Activated T-cell treated with anti-CD3 and anti-CD28 coated beads, Interleukin-2, amount 50 U/mL, for 1 hour (primary cell): Measurements from ENCODE around the gene MX2.
"Not testable (repeated sequence)": the region's sequence is repeated elsewhere in the genome, so short reads cannot be mapped to it uniquely, and the experiment has no call there.

Source experiments
- DNase-seq: peaks from one replicate; pipeline ENCODE4 v3.0.0-alpha.2; 2020

MX2 gene

DNA sequence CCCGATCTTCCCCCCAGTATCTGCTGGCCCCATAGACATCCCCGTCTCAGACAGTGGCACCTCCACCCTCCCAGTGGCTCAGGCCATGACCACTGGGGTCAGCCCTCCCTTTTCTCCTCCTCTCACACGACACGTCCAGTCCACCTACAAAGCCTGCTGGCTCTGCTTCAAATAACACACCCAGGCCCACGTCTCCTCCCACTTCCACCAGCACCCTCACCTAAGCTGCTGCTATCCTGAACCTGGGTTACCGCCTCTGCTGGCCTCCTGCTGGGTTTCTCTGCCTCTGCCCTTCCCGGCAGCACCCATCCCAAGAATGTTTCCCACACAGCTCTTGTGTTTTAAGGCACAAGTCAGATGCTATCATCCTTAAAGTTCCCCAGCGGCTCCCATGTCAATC lies 26.0 kb downstream of the MX2 start:
- DNase-seq: no peak

DNA sequence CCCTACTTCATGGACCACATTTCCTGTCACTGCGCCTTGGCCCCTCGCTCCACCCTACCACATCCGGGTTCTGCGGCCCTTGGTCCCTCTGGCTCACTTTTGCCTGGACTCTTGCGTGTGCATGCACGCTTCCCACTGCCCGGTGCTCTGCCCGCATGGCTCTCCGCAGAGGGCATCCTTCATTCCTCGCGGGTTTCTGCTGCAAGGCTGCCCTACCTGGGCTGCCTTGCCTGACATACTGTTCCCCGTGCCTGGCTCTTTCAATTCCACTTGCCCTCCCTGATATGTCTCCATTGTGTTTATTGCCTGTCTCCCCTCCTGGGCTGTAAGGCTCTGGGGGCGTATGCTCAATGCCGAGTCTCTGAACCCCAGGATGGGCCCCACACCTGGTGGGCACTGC lies 26.4 kb downstream of the MX2 start:
- DNase-seq: no peak

DNA sequence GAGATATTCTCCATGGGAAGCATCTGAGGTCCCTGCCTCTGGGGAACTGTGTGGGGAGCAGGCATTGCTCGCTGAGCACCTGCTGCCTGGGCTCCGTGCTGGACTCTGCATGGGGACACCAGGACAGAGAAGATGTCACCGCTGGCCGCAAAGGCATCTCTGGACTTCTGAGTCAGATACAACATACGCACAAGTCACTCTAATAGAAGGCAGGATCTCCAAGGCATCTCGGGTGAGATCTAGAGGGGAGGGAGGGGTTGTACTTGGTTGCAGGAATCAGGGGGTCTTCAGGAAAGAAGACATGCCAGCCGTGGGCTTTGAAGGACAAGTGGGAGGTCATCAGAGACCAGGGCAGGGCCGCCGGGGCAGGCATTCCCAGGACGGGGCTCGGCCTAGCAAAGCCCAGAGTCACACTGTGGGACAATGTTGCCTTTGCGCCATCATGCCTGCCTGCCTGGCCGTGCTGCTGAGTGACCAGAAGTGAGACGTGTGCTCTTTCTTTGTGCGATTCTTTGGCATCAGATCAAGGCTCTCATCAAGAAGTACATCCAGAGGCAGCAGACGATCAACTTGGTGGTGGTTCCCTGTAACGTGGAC lies 28.3 kb downstream of the MX2 start:
- no peak for DNase-seq

DNA sequence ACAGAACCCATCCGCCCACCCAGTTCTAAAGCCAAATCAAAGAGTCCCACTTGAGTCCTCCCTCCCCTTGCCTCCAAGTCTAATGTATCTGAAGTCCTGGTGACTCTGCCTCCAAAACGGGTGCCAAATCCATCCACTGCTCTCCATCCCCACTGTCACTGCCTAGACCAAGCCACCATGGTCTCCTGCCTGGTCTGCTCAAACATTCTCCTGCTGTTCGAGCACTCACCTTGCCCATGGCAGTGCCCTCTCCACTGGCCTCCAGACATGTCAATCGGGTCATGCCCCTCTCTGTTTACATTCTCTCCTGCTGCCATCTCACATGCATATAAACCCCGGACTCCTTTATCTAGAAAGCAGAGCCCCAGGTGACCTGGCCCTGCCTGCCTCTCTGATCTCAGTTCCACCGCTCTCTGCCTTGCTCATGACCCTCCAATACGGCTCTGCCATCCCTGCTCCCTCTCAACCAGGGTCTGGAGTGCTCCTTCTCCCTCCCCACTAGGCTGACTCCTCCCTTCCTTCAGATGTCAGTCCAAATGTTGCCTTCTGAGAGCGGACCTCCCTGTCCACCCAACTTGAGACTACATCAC lies 32.1 kb downstream of the MX2 start:
- no peak for DNase-seq

DNA sequence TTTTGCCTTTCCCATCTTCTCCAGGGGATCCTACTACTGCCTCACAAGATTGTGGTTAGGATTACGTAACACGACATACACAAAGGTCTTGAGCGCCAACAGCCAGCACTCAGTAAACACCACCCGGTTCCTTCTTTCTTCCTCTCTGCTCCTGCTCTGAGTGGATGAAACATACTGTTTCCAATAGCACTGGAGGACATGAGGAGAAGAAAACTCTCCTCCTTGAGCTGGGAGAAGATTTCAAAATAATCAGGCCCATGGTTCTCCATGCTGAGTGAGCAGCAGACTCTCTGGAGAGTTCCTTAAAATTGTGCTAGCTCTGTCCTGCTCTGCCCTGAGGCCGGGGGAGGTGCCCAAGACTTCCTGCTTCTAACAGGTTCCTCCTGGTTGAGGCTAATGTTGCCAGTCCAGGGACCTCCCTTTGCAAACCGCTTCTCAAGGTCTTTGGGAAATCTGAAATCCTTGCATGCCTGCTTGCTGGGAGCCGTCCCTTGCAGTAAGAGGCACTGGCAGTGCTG lies 34.8 kb downstream of the MX2 start:
- DNase-seq: no peak

DNA sequence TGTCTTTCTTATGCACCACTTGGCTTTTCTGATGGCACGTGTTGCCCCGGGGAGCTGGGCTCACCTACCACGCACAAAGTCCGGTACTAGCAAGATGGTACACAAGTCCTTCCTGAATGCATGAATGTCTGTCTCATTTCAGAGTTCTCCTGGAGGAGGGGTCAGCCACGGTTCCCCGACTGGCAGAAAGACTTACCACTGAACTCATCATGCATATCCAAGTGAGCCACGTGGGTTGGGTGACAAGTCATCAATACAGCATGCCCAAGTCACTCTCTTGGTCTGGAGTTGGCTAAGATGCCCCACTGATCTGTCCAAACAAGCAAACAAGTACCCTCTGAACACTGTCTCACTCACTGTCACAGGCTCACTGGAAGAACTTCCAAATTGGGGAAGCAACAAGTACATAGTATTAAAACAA lies 35.7 kb downstream of the MX2 start:
- no peak for DNase-seq

DNA sequence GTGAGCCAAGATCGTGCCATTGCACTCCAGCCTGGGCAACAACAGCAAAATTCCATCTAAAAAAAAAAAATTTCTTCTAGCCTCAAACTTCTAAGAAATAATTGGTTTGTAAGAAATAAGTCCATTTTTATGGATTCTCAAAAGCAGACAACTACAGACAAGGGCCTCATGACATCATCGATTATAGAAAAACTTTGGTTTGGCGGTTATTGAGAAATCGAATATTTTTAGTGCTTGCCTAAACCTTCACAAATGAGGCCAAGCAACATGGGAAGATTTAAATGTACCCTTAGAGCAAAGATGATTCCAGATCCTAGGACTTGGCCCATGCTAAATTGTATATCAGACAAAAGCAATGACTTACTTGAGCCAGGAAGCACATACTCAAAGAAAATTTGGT lies 36.4 kb downstream of the MX2 start:
- no peak for DNase-seq

DNA sequence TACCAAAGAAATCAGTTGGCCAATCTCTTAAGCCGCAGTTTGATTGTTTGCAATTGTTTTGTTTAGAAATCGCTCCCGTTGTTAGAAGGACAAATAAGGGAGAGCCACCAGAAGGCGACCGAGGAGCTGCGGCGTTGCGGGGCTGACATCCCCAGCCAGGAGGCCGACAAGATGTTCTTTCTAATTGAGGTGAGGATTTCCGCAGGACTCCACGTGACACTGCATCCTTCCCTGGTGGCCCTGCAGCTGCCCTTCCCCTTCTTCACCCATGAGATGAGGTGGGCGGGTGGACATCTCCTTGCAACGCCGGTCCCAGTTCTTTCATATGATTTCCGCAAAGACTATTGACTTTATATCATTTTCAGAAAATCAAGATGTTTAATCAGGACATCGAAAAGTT lies 37.0 kb downstream of the MX2 start:
- DNase-seq: no peak

DNA sequence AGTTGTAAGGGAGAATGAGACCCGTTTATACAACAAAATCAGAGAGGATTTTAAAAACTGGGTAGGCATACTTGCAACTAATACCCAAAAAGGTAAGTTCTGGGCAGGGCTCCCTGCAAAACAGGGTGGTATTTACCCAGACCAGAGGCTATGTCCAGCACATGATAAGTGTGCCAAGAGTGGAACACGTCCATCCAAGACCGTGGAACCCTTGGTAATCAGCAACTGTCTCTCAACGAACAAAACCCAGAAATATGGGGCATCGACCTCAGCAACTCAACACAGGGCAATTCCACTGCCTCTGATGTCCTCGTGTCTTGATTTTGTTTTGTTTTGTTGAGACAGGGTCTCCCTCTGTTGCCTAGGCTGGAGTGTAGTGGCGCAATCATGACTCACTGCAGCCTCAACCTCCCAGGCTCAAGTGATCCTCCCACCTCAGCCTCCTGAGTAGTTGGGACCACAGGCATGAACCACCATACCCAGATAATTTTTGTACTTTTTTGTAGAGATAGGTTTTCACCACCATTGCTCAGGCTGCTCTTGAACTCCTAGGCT lies 37.5 kb downstream of the MX2 start:
- no peak for DNase-seq

DNA sequence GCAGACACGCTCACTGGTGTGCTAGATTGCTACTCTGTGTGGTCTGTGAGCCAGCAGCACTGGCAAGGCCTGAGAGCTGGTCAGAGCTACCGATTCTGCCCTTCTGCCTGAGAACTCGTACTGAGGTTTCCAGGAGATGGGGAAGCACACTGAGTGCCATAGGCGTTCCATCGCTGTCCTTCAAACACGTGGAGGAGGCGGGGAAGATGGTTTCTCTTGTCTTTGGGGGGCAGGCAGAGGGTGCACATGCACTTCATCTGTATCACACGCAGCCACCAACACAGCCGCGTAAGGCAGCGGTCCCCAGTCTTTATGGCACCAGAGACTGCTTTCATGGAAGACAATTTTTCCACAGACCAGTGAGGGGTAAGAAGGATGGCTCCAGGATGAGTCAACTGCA lies 40.4 kb downstream of the MX2 start:
- no peak for DNase-seq

DNA sequence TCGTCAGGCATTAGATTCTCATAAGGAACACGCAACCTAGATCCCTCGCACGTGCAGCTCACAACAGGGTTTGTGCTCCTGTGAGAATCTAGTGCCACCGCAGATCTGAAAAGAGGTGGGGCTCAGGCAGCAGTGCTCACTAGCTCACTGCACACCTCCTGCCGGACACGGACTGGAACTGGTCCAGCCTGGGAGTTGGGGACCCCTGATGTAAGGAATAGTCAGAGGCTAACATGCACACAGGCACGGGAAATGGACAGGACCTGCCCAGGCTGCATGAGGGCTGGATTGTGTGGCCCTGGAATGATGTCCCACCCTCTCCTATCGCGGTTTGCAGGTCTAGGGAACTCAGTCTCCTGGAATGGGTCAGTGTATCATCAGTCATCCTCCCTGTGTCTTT lies 41.0 kb downstream of the MX2 start:
- DNase-seq: no peak

DNA sequence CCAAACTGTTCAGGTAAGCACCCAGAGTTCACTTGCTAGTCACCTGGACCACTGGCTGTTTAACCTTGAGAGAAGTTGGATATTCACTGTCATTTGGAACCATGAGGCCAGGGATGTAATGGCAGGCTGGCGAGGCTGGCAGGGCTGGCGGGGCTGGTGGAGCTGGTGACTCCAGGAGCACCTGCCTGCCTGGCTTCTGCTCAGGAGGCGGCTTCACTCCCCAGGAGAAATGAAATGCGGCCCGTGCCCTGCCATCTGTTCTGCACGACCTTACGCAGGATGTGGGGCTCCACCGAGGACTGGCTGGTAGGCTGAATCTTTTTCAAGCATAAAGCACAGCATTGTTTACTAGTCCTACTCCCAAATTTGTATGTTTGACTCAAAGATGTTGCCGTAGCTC lies 41.5 kb downstream of the MX2 start:
- no peak for DNase-seq

DNA sequence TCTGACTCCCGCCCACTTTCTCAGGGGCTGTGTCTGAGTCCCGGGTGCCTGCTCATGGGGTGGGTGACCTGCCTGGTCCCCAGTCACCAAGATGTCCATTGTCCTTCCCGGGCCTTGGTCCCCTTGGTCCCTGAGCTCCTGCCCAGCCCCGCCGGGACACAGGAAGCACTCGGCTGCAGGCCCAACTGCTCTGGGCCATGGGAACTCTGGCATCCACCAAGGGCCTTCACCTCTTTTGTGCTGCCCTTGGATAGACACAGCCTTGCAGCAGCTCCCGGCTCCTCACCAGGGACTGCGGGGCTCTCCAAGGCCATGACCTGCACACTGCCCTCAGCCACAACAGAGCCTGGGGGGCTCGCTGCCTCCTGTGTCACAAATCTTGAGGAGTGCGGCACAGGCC lies 42.1 kb downstream of the MX2 start:
- DNase-seq: no peak

DNA sequence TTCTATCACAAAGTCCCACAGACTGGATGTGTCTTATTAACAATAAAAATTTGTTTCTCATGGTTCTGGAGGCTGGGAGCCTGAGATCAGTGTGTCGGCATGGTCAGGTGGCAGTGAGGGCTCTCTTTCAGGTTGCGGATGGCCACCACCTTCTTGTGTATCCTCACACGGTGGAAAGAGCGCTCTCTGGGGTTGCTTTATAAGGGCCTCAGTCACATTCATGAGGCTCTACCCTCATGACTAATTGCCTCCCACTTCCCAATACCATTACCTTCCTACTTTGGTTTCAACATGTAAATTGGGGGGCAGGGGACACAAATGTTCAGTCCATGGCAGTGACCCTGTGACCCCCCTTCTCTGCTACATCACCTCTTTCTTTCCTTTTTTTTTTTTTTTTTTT lies 43.5 kb downstream of the MX2 start:
- DNase-seq: no peak

DNA sequence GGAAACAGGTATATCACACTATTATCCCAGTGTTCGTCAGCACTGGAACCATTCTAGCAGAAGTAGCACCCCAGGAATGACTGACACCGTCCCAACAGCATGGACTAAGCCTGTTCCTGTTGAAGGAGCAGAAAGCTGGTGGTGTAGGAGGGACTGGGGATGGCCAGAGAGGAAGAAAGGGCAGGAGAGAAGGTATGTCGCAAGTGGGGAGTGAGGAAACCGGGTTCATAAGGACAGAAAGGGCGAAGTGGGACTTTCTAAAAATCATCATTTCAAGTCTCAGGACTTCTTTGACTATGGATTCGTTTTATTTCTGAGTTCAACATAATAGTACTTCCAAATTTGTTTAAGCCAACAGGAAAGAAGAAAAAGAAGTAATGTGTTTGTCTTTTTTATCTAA lies 44.5 kb downstream of the MX2 start:
- no peak for DNase-seq

DNA sequence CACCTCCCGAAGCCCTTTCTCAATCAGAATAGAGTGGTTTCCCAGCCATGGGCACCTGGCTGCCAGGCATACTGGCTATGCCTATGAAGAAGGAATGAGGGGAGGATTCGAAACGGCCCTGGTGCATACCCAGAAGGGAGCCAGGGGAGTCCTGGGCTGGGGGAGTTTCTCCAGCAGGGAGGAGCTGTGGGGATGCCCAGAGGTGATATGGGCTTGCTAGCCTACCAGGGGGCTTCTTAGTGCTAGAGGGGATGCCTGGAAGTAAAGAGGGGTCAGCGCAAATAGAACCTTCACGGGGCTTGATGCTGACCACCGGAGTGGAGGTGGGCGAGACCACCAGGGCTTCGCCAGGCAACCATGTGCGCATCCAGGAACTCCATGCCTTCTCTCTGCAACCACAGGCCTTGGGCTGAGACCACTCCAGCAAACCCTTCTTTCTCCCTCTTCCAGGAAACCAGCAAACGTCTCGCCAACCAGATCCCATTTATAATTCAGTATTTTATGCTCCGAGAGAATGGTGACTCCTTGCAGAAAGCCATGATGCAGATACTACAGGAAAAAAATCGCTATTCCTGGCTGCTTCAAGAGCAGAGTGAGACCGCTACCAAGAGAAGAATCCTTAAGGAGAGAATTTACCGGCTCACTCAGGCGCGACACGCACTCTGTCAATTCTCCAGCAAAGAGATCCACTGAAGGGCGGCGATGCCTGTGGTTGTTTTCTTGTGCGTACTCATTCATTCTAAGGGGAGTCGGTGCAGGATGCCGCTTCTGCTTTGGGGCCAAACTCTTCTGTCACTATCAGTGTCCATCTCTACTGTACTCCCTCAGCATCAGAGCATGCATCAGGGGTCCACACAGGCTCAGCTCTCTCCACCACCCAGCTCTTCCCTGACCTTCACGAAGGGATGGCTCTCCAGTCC lies 46.0 kb downstream of the MX2 start:
- DNase-seq: no peak

DNA sequence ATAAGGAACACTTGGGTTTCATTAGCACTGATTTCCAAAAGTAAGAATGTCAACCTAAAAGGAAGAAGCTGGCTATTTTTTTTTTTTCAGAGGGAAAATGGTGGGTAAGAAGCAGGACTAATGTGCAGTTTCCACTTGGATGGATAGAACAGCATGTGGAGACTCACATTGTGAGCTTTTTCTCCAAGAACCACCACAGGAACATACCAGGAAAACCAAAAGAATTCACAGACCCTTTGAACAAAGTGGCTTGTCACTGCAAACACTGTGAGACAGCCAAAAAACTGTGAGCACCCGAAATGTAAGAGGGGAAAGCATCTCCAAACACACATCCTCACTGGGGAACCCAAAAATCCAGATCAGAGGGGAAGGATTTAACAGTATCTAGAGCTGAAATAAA lies 48.5 kb downstream of the MX2 start:
- no peak for DNase-seq

DNA sequence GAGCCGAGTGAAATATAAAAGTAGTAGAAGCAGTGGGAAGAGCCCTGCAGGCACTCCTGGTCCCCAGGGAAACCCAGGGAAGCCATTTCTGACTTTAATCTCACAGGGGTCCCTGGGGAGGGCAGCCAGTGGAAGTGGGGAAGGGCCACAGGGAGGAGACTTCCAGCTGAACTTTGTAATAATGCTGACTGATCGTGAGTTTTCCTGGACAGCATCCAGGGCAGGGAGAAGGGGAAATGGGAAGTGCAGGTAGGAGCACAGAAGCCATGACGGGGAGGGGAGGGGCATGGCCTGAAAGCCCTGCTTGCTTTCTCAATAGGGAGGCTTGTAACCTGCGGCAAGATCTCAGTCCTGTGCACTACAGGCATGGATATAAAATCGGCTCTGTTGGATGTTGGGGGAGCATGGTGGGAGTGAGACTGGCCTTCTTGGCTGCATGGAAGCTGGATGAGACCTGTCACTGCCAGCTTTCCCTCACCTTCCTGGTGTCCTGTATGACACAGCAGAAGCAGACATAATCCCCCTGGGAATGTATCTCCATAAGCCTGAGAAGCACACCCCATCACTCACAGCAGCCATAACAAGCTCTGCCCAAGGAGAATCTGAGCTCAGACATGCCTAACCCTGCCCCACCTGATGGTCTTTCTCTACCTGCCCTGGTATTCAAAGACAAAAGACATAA lies 49.1 kb downstream of the MX2 start:
- no peak for DNase-seq

DNA sequence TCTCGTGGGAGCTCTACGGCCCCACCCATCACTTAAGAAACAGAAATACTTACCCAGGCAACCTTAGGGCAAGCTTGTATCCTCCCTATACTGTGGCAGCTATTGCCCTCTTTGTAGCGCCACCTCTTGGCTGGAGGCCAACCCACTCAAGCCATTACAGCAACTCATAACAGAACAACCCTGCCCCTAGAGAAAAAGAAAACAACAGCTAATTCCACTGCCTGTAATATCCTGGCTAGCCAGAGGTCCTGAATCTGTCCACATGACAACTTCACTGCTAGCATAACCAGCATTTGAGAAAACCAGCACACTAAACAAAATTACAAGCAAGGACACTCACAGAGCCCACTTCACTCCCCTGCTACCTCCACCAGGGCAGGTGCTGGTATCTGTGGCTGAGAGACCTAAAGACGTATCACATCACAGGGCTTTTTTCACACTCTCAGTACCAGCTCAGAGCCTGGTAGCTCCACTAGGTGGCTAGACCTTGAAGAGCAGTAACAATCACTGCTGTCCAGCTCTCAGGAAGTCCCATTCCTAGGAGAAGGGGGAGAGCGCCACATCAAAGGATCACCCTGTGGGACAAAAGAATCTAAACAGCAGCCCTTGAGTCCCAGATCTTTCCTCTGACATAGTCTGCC lies 49.7 kb downstream of the MX2 start:
- no peak for DNase-seq

DNA sequence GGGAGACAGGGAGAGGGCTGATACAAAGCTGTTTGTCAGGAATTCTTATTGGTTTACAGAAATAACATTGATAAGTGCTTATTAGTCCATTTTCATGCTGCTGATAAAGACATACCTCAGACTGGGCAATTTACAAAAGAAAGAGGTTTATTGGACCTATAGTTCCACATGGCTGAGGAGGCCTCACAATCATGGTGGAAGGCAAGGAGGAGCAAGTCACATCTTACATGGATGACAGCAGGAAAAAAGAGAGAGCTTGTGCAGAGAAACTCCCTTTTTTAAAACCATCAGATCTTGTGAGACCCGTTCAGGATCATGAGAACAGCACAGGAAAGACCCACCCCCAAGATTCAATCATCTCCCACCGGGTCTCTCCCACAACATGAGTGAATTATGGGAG lies 55.7 kb downstream of the MX2 start:
- DNase-seq: not testable (repeated sequence)

DNA sequence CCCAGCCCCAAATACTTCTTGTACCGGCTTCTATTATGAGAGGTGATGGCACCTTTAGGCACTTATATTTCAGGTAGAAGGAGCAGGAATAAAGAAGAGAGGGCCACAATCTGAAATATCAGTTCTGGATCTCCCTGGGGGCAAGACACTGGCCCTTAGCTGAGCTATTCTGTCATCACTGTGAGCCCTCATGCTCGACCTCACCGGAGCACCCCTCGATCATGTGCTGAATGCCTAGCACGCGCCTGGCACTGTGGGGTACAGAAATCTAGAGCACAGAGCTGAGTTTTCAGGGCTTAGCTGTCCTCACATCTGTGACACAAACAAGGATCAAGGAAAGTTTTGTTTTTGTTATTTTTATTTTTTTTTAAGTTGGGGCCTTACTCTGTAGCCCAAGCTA lies 56.6 kb downstream of the MX2 start:
- no peak for DNase-seq

DNA sequence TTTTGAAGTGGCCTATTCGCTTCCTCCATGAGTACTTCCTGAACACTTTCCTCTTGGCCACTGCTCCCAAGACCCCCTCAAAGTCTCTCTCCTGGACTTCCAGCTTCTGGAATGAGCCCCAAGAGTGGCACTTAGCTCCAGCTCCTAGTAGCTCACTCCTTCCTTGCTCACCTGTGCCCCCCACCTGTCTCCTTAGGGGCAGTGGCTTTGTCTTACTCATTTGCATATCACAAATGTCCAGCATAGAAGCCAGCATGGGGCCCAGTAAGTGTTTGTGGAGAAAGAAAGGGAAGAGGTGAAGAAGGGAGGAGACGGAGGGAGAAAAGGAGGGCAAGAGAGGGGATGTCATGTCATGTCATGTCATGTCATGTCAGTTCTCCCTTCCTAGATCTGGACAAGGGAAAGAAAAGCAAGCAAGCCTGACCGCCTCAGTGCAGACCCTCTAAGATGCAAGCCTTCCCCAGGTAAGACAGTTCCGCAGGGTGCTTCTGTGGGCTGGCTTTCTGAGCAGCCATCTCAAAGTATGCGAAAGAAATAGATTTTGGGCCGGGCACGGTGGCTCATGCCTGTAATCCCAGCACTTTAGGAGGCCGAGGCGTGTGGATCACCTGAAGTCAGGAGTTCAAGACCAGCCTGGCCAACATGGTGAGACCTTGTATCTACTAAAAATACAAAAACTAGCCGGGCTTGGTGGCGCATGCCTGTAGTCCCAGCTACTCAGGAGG lies 57.3 kb downstream of the MX2 start:
- no peak for DNase-seq
